Measurements from ENCODE around the gene CNTNAP4. TPM values are rescaled to one million over a fixed set of nuclear protein-coding genes. Genes with fewer than 3 reads are reported as not detected.
A peak's percentile ranks its signal among the peaks of the same experiment; 100 is the strongest.

CNTNAP4 gene
- total and polyA plus RNA-seq, 2 experiments from 2014 or later: 0.64 to 1.1 TPM

GRCh38 chr16:76277460-76278030 is 344 bp downstream of the CNTNAP4 start:
- Histone ChIP-seq H3K79me2 (no peaks in the 10 kb centered on the region), H3K4me1 (ENCODE audit: insufficient read depth) (no peaks in the 10 kb centered on the region), H3K27ac (no peak overlapping the region), H3K4me3 (no peak overlapping the region), H2AFZ (no peak overlapping the region), H4K20me1 (ENCODE audit: insufficient read depth, poor library complexity, severe bottlenecking) (no peaks in the 10 kb centered on the region), H3K27me3 (peaks cover 14% of the 10 kb centered on the region), H3K36me3 (replicated peaks; ENCODE audit: insufficient read depth, low read depth) (no peaks in the 10 kb centered on the region), H3K9me2 (replicated peaks; ENCODE audit: insufficient read depth) (no peaks in the 10 kb centered on the region), H3K4me2 (peak overlapping the region; percentile 69), H3K9me3 (ENCODE audit: low read depth) (no peaks in the 10 kb centered on the region)
- 68% methylated on average over 7 of the region's 9 CpGs for WGBS (ENCODE audit: low lambda C conversion rate, missing lambda C conversion rate)
- DNase-seq (ENCODE audit: low spot score): no peak
- TF ChIP-seq CTCF (IDR thresholded peaks at IDR 0.05; ENCODE audit: poor library complexity) (no peak), EZH2phosphoT487 (IDR thresholded peaks at IDR 0.05; ENCODE audit: low read depth, severe bottlenecking, unreplicated experiment) (no peak), EZH2 (IDR thresholded peaks at IDR 0.05; ENCODE audit: borderline replicate concordance) (no peak)

- Histone ChIP-seq H3K9me3 (ENCODE audit: low read depth) (no peaks in the 10 kb centered on the region), H3K4me3 (no peak overlapping the region), H3K36me3 (replicated peaks; ENCODE audit: insufficient read depth, low read depth) (no peaks in the 10 kb centered on the region), H3K9me2 (replicated peaks; ENCODE audit: insufficient read depth) (no peaks in the 10 kb centered on the region), H3K4me1 (ENCODE audit: insufficient read depth) (no peaks in the 10 kb centered on the region), H3K27ac (no peak overlapping the region), H3K79me2 (no peaks in the 10 kb centered on the region), H4K20me1 (ENCODE audit: insufficient read depth, poor library complexity, severe bottlenecking) (no peaks in the 10 kb centered on the region), H3K4me2 (peak overlapping the region; percentile 69), H2AFZ (no peak overlapping the region), H3K27me3 (peaks cover 14% of the 10 kb centered on the region)
- WGBS (ENCODE audit: low lambda C conversion rate, missing lambda C conversion rate): 77% methylated on average over 5 of the region's 5 CpGs
- TF ChIP-seq CTCF (IDR thresholded peaks at IDR 0.05; ENCODE audit: poor library complexity): no peak
- TF ChIP-seq EZH2 (IDR thresholded peaks at IDR 0.05; ENCODE audit: borderline replicate concordance): no peak
- no peak for TF ChIP-seq EZH2phosphoT487 (IDR thresholded peaks at IDR 0.05; ENCODE audit: low read depth, severe bottlenecking, unreplicated experiment)
- no peak for DNase-seq (ENCODE audit: low spot score)
These were observed 885 bp downstream of the CNTNAP4 start for GRCh38 chr16:76278086-76278485.

- Histone ChIP-seq H3K27me3 (peaks cover 14% of the 10 kb centered on the region), H3K27ac (no peak overlapping the region), H2AFZ (no peak overlapping the region), H3K4me3 (no peak overlapping the region), H3K9me3 (ENCODE audit: low read depth) (no peaks in the 10 kb centered on the region), H3K4me1 (ENCODE audit: insufficient read depth) (no peaks in the 10 kb centered on the region), H3K79me2 (no peaks in the 10 kb centered on the region), H3K4me2 (no peak overlapping the region), H4K20me1 (ENCODE audit: insufficient read depth, poor library complexity, severe bottlenecking) (no peaks in the 10 kb centered on the region), H3K9me2 (replicated peaks; ENCODE audit: insufficient read depth) (no peaks in the 10 kb centered on the region), H3K36me3 (replicated peaks; ENCODE audit: insufficient read depth, low read depth) (no peaks in the 10 kb centered on the region)
- TF ChIP-seq EZH2phosphoT487 (IDR thresholded peaks at IDR 0.05; ENCODE audit: low read depth, severe bottlenecking, unreplicated experiment) (no peak), EZH2 (IDR thresholded peaks at IDR 0.05; ENCODE audit: borderline replicate concordance) (no peak), CTCF (IDR thresholded peaks at IDR 0.05; ENCODE audit: poor library complexity) (peak; percentile 68)
- DNase-seq (ENCODE audit: low spot score): peak; percentile 59
These were observed 1.8 kb downstream of the CNTNAP4 start for GRCh38 chr16:76278980-76279379.
